GM18909 (cell line): ENCODE measurements around the gene ASPG.

ENCODE experiments used
- ATAC-seq: cut with Tn5 transposase; IDR thresholded peaks from one replicate; pipeline ENCODE4 v1.9.1; 2021; ENCODE audit warnings: mild to moderate bottlenecking; ENCODE audit not compliant: unreplicated experiment, poor library complexity

Gene ASPG

GRCh38 chr14:104085032-104085888 lies at the start of gene ASPG:
ASPG (plus strand) TSS chr14:104085700; CDS start chr14:104085771, 71 bp downstream.
- no peak for ATAC-seq

GRCh38 chr14:104036212-104036611 lies 49.3 kb upstream of the ASPG start:
- ATAC-seq, result no peak

- no peak for ATAC-seq
Observed at GRCh38 chr14:104037074-104037473, 48.4 kb upstream of the ASPG start.

GRCh38 chr14:104037903-104038302 lies 47.6 kb upstream of the ASPG start:
- ATAC-seq, result no peak

- ATAC-seq, result no peak
Observed at GRCh38 chr14:104039214-104039613, 46.3 kb upstream of the ASPG start.

GRCh38 chr14:104040539-104040938 lies 45.0 kb upstream of the ASPG start:
- no peak for ATAC-seq

GRCh38 chr14:104041430-104042104 lies 43.9 kb upstream of the ASPG start:
- ATAC-seq, result no peak

GRCh38 chr14:104044016-104044415 lies 41.5 kb upstream of the ASPG start:
- no peak for ATAC-seq

- ATAC-seq, result no peak
Observed at GRCh38 chr14:104047761-104048160, 37.7 kb upstream of the ASPG start.

- ATAC-seq, result no peak
Observed at GRCh38 chr14:104048758-104049507, 36.6 kb upstream of the ASPG start.

- no peak for ATAC-seq
Observed at GRCh38 chr14:104049576-104050240, 35.8 kb upstream of the ASPG start.

GRCh38 chr14:104051092-104051813 lies 34.2 kb upstream of the ASPG start:
- ATAC-seq, result no peak

- ATAC-seq, result no peak
Observed at GRCh38 chr14:104054222-104054905, 31.1 kb upstream of the ASPG start.

GRCh38 chr14:104062281-104062680 lies 23.2 kb upstream of the ASPG start:
- ATAC-seq, result no peak

GRCh38 chr14:104064003-104064402 lies 21.5 kb upstream of the ASPG start:
- ATAC-seq, result no peak

- no peak for ATAC-seq
Observed at GRCh38 chr14:104066279-104066678, 19.2 kb upstream of the ASPG start.

GRCh38 chr14:104066719-104067295 lies 18.7 kb upstream of the ASPG start:
- ATAC-seq, result no peak

- ATAC-seq, result no peak
Observed at GRCh38 chr14:104069541-104069940, 16.0 kb upstream of the ASPG start.

GRCh38 chr14:104072586-104072985 lies 12.9 kb upstream of the ASPG start:
- ATAC-seq, result no peak
